GM23338 (cell line): Measurements from ENCODE around the gene FBXO28. TPM values are rescaled to one million over a fixed set of nuclear protein-coding genes. Genes with fewer than 3 reads are reported as not detected.

ENCODE experiments used
- ATAC-seq: fragments of 200-7000 bp; cut with Tn5 transposase; 3 replicates; pipeline ENCODE4 v1.9.1; 2020
- DNase-seq: peaks from one replicate; pipeline ENCODE4 v3.0.0-alpha.2; 2015; ENCODE audit warnings: low spot score
- H2AFZ ChIP-seq: fragments of 200-600 bp; sonication (generic); 2 replicates; pipeline ENCODE4 v1.8.0; 2016; ENCODE audit warnings: antibody characterized with exemption, mild to moderate bottlenecking, moderate library complexity
- H3F3A ChIP-seq: fragments of 200-600 bp; sonication (generic); replicated peaks from 2 replicates; pipeline ENCODE4 v1.8.0; 2017; ENCODE audit warnings: antibody characterized with exemption, mixed run types, low read depth
- H3K27ac ChIP-seq: fragments of 200-600 bp; sonication (generic); 2 replicates; pipeline ENCODE4 v1.6.1; 2016; ENCODE audit warnings: low read depth
- H3K27me3 ChIP-seq: fragments of 200-600 bp; sonication (generic); 2 replicates; pipeline ENCODE4 v1.8.0; 2016; ENCODE audit warnings: mild to moderate bottlenecking, mixed run types, moderate library complexity; ENCODE audit not compliant: insufficient read depth
- H3K36me3 ChIP-seq: fragments of 200-600 bp; sonication (generic); 2 replicates; pipeline ENCODE4 v1.8.0; 2016; ENCODE audit warnings: mild to moderate bottlenecking; ENCODE audit not compliant: insufficient read depth
- H3K4me1 ChIP-seq: fragments of 200-600 bp; sonication (generic); 2 replicates; pipeline ENCODE4 v1.8.0; 2016; ENCODE audit warnings: mild to moderate bottlenecking, moderate library complexity; ENCODE audit not compliant: insufficient read depth
- H3K4me2 ChIP-seq: fragments of 200-600 bp; sonication (generic); 2 replicates; pipeline ENCODE4 v1.7.1; 2017; ENCODE audit warnings: mixed run types
- H3K4me3 ChIP-seq: fragments of 200-600 bp; sonication (generic); 2 replicates; pipeline ENCODE4 v1.6.1; 2016; ENCODE audit warnings: mixed run types
- H3K79me2 ChIP-seq: fragments of 200-600 bp; sonication (generic); replicated peaks from 2 replicates; pipeline ENCODE4 v1.8.0; 2017; ENCODE audit warnings: mild to moderate bottlenecking; ENCODE audit not compliant: insufficient read depth
- H3K9me2 ChIP-seq: fragments of 200-600 bp; sonication (generic); 2 replicates; pipeline ENCODE4 v1.8.0; 2017; ENCODE audit not compliant: insufficient read depth
- H4K20me1 ChIP-seq: fragments of 200-600 bp; sonication (generic); replicated peaks from 2 replicates; pipeline ENCODE4 v1.8.0; 2017; ENCODE audit warnings: mild to moderate bottlenecking; ENCODE audit not compliant: insufficient read depth
- H3K27ac Mint-ChIP-seq: 2 replicates; pipeline ENCODE4 v1.8.0; 2020; ENCODE audit warnings: inconsistent platforms, mild to moderate bottlenecking, moderate library complexity, mixed read lengths
- H3K27me3 Mint-ChIP-seq: 3 replicates; pipeline ENCODE4 v1.8.0; 2022; ENCODE audit warnings: low read depth, mild to moderate bottlenecking, moderate library complexity, mixed read lengths, inconsistent platforms; ENCODE audit not compliant: insufficient read depth, poor library complexity
- H3K36me3 Mint-ChIP-seq: 3 replicates; pipeline ENCODE4 v1.8.0; 2021; ENCODE audit warnings: low read depth, mild to moderate bottlenecking, inconsistent platforms, moderate library complexity, mixed read lengths
- H3K4me1 Mint-ChIP-seq: 3 replicates; pipeline ENCODE4 v1.8.0; 2020; ENCODE audit warnings: mild to moderate bottlenecking, inconsistent platforms, mixed read lengths
- H3K4me3 Mint-ChIP-seq: 3 replicates; pipeline ENCODE4 v1.8.0; 2021; ENCODE audit warnings: moderate library complexity, mild to moderate bottlenecking, inconsistent platforms, mixed read lengths
- H3K9me3 Mint-ChIP-seq: 3 replicates; pipeline ENCODE4 v1.8.0; 2020; ENCODE audit warnings: moderate library complexity, mild to moderate bottlenecking, inconsistent platforms, mixed read lengths
- CREB1 ChIP-seq: fragments of 250-450 bp; sonication (Bioruptor Pico); IDR thresholded peaks from 2 replicates; pipeline ENCODE4 v1.5.0; 2020; ENCODE audit warnings: low read depth, mild to moderate bottlenecking, moderate library complexity
- EZH2 ChIP-seq: fragments of 200-600 bp; sonication (generic); IDR thresholded peaks from one replicate; pipeline ENCODE4 v1.8.0; 2017; ENCODE audit warnings: antibody characterized with exemption, mild to moderate bottlenecking, low read depth; ENCODE audit not compliant: unreplicated experiment
- EZH2phosphoT487 ChIP-seq: fragments of 200-600 bp; sonication (generic); IDR thresholded peaks from one replicate; pipeline ENCODE4 v1.8.1; 2018; ENCODE audit warnings: antibody characterized with exemption; ENCODE audit not compliant: unreplicated experiment
- JUNB ChIP-seq: IDR thresholded peaks from one replicate; pipeline ENCODE4 v1.6.1; 2016; ENCODE audit warnings: antibody characterized with exemption; ENCODE audit not compliant: unreplicated experiment
- NANOG ChIP-seq: IDR thresholded peaks from 2 replicates; pipeline ENCODE4 v1.6.1; 2016; ENCODE audit warnings: antibody characterized with exemption, borderline replicate concordance
- POLR2AphosphoS5 ChIP-seq: IDR thresholded peaks from 2 replicates; pipeline ENCODE4 v1.6.1; 2016; ENCODE audit warnings: antibody characterized with exemption, low read depth
- STAT1 ChIP-seq: IDR thresholded peaks from one replicate; pipeline ENCODE4 v1.6.1; 2016; ENCODE audit warnings: antibody characterized with exemption; ENCODE audit not compliant: unreplicated experiment
- ZNF114 ChIP-seq: fragments of 250-450 bp; sonication (Bioruptor Pico); IDR thresholded peaks from 2 replicates; pipeline ENCODE4 v1.5.0; 2020; ENCODE audit warnings: mild to moderate bottlenecking, moderate library complexity
- ZNF331 ChIP-seq: fragments of 250-450 bp; sonication (Bioruptor Pico); IDR thresholded peaks from 2 replicates; pipeline ENCODE4 v1.5.0; 2020; ENCODE audit warnings: low read depth, mild to moderate bottlenecking, moderate library complexity
- polyA plus RNA-seq: library from polyadenylated mRNA; unstranded; fragments of >200 nt; fragmentation: Nextera tagmentation; extraction: Ambion mirVana; gene quantifications from 2 replicates; pipeline ENCODE4 v1.2.1, GENCODE V29; 2016
- total RNA-seq: library from RNA; depleted of rRNA; stranded (reverse); fragments of >200 nt; shearing (Covaris generic); gene quantifications from 2 replicates; pipeline ENCODE4 v1.2.3, GENCODE V29; 2014
- TF ChIP-seq, protein P1 (sequence below): IDR thresholded peaks from one replicate; pipeline ENCODE4 v1.6.1; 2018; ENCODE audit warnings: antibody characterized with exemption; ENCODE audit not compliant: unreplicated experiment
- TF ChIP-seq, protein P2 (sequence below): fragments of 250-450 bp; sonication (Bioruptor Pico); IDR thresholded peaks from 2 replicates; pipeline ENCODE4 v1.5.0; 2020; ENCODE audit warnings: mild to moderate bottlenecking, moderate library complexity
- TF ChIP-seq, protein P3 (sequence below): IDR thresholded peaks from 2 replicates; pipeline ENCODE4 v1.6.1; 2016; ENCODE audit warnings: antibody characterized with exemption
- TF ChIP-seq, protein P4 (sequence below), 2 experiments: fragments of 200-600 bp in 1 of 2; sonication (generic) in 1 of 2; conservative IDR thresholded peaks; 2 replicates each; pipeline versions ENCODE4 v1.5.1 to v1.6.1; 2016 to 2017; ENCODE audit warnings: antibody characterized with exemption in 2 of 2, low read depth in 2 of 2, mild to moderate bottlenecking in 2 of 2, moderate library complexity in 1 of 2

FBXO28 gene
- total and polyA plus RNA-seq, 2 experiments from 2014 or later, result 16.9 to 45.2 TPM

DNA sequence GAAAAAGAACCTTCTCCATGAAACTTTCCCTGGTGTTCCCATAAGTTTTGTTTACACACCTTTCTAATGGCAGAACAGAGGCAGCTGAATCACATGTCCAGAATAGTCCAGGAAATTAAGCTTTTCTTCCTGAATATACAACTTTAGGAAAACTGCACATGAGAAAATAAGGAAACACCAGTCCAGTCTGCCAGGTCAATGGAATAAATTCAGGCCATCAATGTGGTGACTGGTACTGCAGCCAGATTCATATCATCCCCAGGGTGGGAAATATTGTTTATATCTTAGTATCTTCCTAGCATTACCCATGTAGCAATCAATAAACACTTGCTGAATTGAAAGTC lies 6.7 kb upstream of the FBXO28 start:
- ATAC-seq (no peak), DNase-seq (no peak)
- H3F3A ChIP-seq, result no peaks in the 10 kb centered on the region
- Mint-ChIP-seq H3K27me3 (peaks cover 4% of the 10 kb centered on the region), H3K27ac (no peak overlapping the region), H3K9me3 (no peaks in the 10 kb centered on the region), H3K36me3 (no peaks in the 10 kb centered on the region), H3K4me3 (no peak overlapping the region), H3K4me1 (peaks cover 2% of the 10 kb centered on the region; the same call in 1 of the 3 replicates)
- no peaks in the 10 kb centered on the region for H3K79me2 ChIP-seq
- no peaks in the 10 kb centered on the region for H3K9me2 ChIP-seq
- H3K4me1 ChIP-seq, result no peaks in the 10 kb centered on the region
- TF ChIP-seq, protein P1, sequence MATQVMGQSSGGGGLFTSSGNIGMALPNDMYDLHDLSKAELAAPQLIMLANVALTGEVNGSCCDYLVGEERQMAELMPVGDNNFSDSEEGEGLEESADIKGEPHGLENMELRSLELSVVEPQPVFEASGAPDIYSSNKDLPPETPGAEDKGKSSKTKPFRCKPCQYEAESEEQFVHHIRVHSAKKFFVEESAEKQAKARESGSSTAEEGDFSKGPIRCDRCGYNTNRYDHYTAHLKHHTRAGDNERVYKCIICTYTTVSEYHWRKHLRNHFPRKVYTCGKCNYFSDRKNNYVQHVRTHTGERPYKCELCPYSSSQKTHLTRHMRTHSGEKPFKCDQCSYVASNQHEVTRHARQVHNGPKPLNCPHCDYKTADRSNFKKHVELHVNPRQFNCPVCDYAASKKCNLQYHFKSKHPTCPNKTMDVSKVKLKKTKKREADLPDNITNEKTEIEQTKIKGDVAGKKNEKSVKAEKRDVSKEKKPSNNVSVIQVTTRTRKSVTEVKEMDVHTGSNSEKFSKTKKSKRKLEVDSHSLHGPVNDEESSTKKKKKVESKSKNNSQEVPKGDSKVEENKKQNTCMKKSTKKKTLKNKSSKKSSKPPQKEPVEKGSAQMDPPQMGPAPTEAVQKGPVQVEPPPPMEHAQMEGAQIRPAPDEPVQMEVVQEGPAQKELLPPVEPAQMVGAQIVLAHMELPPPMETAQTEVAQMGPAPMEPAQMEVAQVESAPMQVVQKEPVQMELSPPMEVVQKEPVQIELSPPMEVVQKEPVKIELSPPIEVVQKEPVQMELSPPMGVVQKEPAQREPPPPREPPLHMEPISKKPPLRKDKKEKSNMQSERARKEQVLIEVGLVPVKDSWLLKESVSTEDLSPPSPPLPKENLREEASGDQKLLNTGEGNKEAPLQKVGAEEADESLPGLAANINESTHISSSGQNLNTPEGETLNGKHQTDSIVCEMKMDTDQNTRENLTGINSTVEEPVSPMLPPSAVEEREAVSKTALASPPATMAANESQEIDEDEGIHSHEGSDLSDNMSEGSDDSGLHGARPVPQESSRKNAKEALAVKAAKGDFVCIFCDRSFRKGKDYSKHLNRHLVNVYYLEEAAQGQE, result no peak
- TF ChIP-seq NANOG (no peak), ZNF114 (CRISPR knock-in tag) (no peak), ZNF331 (CRISPR knock-in tag) (no peak), CREB1 (no peak), STAT1 (no peak), EZH2 (no peak), JUNB (no peak), EZH2phosphoT487 (no peak), POLR2AphosphoS5 (no peak)
- TF ChIP-seq, protein P2, sequence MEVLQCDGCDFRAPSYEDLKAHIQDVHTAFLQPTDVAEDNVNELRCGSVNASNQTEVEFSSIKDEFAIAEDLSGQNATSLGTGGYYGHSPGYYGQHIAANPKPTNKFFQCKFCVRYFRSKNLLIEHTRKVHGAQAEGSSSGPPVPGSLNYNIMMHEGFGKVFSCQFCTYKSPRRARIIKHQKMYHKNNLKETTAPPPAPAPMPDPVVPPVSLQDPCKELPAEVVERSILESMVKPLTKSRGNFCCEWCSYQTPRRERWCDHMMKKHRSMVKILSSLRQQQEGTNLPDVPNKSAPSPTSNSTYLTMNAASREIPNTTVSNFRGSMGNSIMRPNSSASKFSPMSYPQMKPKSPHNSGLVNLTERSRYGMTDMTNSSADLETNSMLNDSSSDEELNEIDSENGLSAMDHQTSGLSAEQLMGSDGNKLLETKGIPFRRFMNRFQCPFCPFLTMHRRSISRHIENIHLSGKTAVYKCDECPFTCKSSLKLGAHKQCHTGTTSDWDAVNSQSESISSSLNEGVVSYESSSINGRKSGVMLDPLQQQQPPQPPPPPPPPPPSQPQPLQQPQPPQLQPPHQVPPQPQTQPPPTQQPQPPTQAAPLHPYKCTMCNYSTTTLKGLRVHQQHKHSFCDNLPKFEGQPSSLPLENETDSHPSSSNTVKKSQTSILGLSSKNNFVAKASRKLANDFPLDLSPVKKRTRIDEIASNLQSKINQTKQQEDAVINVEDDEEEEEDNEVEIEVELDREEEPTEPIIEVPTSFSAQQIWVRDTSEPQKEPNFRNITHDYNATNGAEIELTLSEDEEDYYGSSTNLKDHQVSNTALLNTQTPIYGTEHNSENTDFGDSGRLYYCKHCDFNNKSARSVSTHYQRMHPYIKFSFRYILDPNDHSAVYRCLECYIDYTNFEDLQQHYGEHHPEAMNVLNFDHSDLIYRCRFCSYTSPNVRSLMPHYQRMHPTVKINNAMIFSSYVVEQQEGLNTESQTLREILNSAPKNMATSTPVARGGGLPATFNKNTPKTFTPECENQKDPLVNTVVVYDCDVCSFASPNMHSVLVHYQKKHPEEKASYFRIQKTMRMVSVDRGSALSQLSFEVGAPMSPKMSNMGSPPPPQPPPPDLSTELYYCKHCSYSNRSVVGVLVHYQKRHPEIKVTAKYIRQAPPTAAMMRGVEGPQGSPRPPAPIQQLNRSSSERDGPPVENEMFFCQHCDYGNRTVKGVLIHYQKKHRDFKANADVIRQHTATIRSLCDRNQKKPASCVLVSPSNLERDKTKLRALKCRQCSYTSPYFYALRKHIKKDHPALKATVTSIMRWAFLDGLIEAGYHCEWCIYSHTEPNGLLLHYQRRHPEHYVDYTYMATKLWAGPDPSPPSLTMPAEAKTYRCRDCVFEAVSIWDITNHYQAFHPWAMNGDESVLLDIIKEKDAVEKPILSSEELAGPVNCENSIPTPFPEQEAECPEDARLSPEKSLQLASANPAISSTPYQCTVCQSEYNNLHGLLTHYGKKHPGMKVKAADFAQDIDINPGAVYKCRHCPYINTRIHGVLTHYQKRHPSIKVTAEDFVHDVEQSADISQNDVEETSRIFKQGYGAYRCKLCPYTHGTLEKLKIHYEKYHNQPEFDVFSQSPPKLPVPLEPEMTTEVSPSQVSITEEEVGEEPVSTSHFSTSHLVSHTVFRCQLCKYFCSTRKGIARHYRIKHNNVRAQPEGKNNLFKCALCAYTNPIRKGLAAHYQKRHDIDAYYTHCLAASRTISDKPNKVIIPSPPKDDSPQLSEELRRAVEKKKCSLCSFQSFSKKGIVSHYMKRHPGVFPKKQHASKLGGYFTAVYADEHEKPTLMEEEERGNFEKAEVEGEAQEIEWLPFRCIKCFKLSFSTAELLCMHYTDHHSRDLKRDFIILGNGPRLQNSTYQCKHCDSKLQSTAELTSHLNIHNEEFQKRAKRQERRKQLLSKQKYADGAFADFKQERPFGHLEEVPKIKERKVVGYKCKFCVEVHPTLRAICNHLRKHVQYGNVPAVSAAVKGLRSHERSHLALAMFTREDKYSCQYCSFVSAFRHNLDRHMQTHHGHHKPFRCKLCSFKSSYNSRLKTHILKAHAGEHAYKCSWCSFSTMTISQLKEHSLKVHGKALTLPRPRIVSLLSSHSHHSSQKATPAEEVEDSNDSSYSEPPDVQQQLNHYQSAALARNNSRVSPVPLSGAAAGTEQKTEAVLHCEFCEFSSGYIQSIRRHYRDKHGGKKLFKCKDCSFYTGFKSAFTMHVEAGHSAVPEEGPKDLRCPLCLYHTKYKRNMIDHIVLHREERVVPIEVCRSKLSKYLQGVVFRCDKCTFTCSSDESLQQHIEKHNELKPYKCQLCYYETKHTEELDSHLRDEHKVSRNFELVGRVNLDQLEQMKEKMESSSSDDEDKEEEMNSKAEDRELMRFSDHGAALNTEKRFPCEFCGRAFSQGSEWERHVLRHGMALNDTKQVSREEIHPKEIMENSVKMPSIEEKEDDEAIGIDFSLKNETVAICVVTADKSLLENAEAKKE (CRISPR knock-in tag), result no peak
- TF ChIP-seq, protein P3, sequence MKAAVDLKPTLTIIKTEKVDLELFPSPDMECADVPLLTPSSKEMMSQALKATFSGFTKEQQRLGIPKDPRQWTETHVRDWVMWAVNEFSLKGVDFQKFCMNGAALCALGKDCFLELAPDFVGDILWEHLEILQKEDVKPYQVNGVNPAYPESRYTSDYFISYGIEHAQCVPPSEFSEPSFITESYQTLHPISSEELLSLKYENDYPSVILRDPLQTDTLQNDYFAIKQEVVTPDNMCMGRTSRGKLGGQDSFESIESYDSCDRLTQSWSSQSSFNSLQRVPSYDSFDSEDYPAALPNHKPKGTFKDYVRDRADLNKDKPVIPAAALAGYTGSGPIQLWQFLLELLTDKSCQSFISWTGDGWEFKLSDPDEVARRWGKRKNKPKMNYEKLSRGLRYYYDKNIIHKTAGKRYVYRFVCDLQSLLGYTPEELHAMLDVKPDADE, result no peak
- TF ChIP-seq, protein P4, sequence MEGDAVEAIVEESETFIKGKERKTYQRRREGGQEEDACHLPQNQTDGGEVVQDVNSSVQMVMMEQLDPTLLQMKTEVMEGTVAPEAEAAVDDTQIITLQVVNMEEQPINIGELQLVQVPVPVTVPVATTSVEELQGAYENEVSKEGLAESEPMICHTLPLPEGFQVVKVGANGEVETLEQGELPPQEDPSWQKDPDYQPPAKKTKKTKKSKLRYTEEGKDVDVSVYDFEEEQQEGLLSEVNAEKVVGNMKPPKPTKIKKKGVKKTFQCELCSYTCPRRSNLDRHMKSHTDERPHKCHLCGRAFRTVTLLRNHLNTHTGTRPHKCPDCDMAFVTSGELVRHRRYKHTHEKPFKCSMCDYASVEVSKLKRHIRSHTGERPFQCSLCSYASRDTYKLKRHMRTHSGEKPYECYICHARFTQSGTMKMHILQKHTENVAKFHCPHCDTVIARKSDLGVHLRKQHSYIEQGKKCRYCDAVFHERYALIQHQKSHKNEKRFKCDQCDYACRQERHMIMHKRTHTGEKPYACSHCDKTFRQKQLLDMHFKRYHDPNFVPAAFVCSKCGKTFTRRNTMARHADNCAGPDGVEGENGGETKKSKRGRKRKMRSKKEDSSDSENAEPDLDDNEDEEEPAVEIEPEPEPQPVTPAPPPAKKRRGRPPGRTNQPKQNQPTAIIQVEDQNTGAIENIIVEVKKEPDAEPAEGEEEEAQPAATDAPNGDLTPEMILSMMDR (conservative IDR thresholded peaks at IDR 0.05; ENCODE audit: low read depth in 2 of 2), result no peak
- H3K27ac ChIP-seq, result no peak overlapping the region
- H3K36me3 ChIP-seq, result no peaks in the 10 kb centered on the region
- no peak overlapping the region for H3K4me2 ChIP-seq
- H4K20me1 ChIP-seq, result no peaks in the 10 kb centered on the region
- H3K4me3 ChIP-seq, result no peak overlapping the region
- H2AFZ ChIP-seq, result no peak overlapping the region; the same call in 1 of the 2 replicates
- no peaks in the 10 kb centered on the region for H3K27me3 ChIP-seq
